BE2C (cell line): Measurements from ENCODE around the gene CEP192.

ENCODE experiments used
- DNase-seq: peaks from one replicate; pipeline ENCODE4 v3.0.0-alpha.2; 2020
- H3K27me3 ChIP-seq: fragments of 250-450 bp; sonication (Bioruptor Pico); 2 replicates; pipeline ENCODE4 v1.5.1; 2020; ENCODE audit warnings: mild to moderate bottlenecking
- H3K36me3 ChIP-seq: fragments of 250-450 bp; sonication (Bioruptor Pico); 2 replicates; pipeline ENCODE4 v1.5.1; 2020; ENCODE audit warnings: mild to moderate bottlenecking
- H3K4me1 ChIP-seq: fragments of 250-450 bp; sonication (Bioruptor Pico); 2 replicates; pipeline ENCODE4 v1.5.1; 2020
- H3K4me3 ChIP-seq: 2 replicates; pipeline ENCODE4 v1.5.1; 2011; ENCODE audit warnings: low read depth, low read length
- H3K9me3 ChIP-seq: fragments of 250-450 bp; sonication (Bioruptor Pico); 2 replicates; pipeline ENCODE4 v1.5.1; 2020
- CTCF ChIP-seq: IDR thresholded peaks from 2 replicates; pipeline ENCODE4 v1.5.1; 2012; ENCODE audit warnings: mild to moderate bottlenecking, low read depth, low read length

The CEP192 gene

GRCh38 chr18:13103366-13103765 lies 112.2 kb downstream of the CEP192 start:
- H3K4me1 ChIP-seq = no peaks in the 10 kb centered on the region
- no peaks in the 10 kb centered on the region for H3K9me3 ChIP-seq
- no peak for DNase-seq
- peak; percentile 24 for TF ChIP-seq CTCF
- H3K36me3 ChIP-seq = peaks cover 13% of the 10 kb centered on the region
- no peaks in the 10 kb centered on the region for H3K27me3 ChIP-seq
- H3K4me3 ChIP-seq = no peak overlapping the region

- H3K4me3 ChIP-seq = no peak overlapping the region
- no peak for TF ChIP-seq CTCF
- H3K4me1 ChIP-seq = no peaks in the 10 kb centered on the region
- no peaks in the 10 kb centered on the region for H3K27me3 ChIP-seq
- no peaks in the 10 kb centered on the region for H3K9me3 ChIP-seq
- peaks cover 13% of the 10 kb centered on the region for H3K36me3 ChIP-seq
- DNase-seq = no peak
These were observed 113.9 kb downstream of the CEP192 start for GRCh38 chr18:13105059-13105458.

GRCh38 chr18:13107074-13107473 lies 115.9 kb downstream of the CEP192 start:
- no peak for TF ChIP-seq CTCF
- Histone ChIP-seq H3K36me3 (peaks cover 13% of the 10 kb centered on the region), H3K27me3 (no peaks in the 10 kb centered on the region), H3K4me3 (no peak overlapping the region), H3K4me1 (no peaks in the 10 kb centered on the region), H3K9me3 (no peaks in the 10 kb centered on the region)
- DNase-seq = no peak

GRCh38 chr18:13108330-13108729 lies 117.2 kb downstream of the CEP192 start:
- no peak for TF ChIP-seq CTCF
- Histone ChIP-seq H3K9me3 (no peaks in the 10 kb centered on the region), H3K36me3 (peaks cover 13% of the 10 kb centered on the region), H3K4me3 (no peak overlapping the region), H3K27me3 (no peaks in the 10 kb centered on the region), H3K4me1 (no peaks in the 10 kb centered on the region)
- DNase-seq = no peak

GRCh38 chr18:13110559-13110958 lies 119.4 kb downstream of the CEP192 start:
- no peaks in the 10 kb centered on the region for H3K4me1 ChIP-seq
- DNase-seq = no peak
- H3K36me3 ChIP-seq = peaks cover 7% of the 10 kb centered on the region
- no peaks in the 10 kb centered on the region for H3K27me3 ChIP-seq
- no peak overlapping the region for H3K4me3 ChIP-seq
- no peaks in the 10 kb centered on the region for H3K9me3 ChIP-seq
- no peak for TF ChIP-seq CTCF

GRCh38 chr18:13112982-13113381 lies 121.8 kb downstream of the CEP192 start:
- no peaks in the 10 kb centered on the region for H3K27me3 ChIP-seq
- no peaks in the 10 kb centered on the region for H3K4me1 ChIP-seq
- peak; percentile 66 for TF ChIP-seq CTCF
- no peaks in the 10 kb centered on the region for H3K9me3 ChIP-seq
- H3K4me3 ChIP-seq = no peak overlapping the region
- H3K36me3 ChIP-seq = peaks cover 4% of the 10 kb centered on the region
- peak; percentile 84 for DNase-seq
